ENCODE results near the gene PDLIM7.

DNA sequence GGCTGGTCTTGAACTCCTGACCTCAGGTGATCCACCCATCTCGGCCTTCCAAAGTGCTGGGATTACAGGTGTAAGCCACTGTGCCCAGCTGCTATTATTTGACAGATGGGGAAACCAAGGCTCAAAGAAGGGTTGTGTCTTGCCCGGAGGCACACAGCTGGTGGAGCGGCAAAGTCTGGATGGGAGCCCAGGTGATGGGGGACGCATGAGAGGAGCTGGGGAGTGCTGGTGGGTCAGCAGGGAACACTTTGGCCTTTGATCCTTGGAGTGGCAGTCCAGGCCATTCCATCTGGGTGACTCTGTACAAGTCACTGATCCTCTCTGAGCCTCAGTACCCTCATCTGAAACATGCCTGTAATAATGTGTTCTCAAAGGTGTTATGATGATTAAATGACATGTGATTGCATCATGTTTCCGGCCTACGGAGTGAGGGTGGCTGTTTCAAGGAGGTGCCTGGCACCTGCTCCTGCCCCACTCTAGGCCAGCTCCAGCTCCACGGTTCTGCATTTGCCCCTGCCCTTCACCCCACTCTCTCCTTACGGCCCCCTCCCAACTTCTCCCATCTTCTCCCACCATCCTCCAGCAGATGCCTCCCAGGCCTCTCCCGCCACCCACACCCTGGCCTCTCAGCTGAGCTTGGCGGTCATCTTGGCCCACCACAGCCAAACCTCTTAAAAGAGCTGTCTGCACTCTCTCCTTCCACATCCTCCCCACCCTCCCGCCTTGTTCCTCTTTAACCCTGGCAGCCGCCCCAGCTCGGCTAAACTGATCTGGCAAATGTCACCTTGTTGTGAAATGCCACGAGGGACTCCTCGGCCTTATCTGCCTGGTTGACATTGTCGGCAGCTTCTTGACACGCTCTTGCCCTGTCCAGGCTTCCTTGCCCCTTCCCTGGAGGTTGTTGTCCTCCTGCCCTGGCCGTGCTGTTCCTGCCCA lies 18.4 kb downstream of the PDLIM7 start:
- TF ChIP-seq POLR2AphosphoS5 (IDR thresholded peaks at IDR 0.05; ENCODE audit: insufficient read depth, low read depth, low read length) (no peak), EZH2 (IDR thresholded peaks at IDR 0.05; ENCODE audit: borderline replicate concordance, low read depth, low read length, severe bottlenecking) (no peak), JUN (IDR thresholded peaks at IDR 0.05; ENCODE audit: borderline replicate concordance, insufficient read depth, insufficient read length, low read depth) (no peak), POLR2A (IDR thresholded peaks at IDR 0.05; ENCODE audit: low read depth, low read length) (peak; percentile 52)
- TF ChIP-seq, protein P1, sequence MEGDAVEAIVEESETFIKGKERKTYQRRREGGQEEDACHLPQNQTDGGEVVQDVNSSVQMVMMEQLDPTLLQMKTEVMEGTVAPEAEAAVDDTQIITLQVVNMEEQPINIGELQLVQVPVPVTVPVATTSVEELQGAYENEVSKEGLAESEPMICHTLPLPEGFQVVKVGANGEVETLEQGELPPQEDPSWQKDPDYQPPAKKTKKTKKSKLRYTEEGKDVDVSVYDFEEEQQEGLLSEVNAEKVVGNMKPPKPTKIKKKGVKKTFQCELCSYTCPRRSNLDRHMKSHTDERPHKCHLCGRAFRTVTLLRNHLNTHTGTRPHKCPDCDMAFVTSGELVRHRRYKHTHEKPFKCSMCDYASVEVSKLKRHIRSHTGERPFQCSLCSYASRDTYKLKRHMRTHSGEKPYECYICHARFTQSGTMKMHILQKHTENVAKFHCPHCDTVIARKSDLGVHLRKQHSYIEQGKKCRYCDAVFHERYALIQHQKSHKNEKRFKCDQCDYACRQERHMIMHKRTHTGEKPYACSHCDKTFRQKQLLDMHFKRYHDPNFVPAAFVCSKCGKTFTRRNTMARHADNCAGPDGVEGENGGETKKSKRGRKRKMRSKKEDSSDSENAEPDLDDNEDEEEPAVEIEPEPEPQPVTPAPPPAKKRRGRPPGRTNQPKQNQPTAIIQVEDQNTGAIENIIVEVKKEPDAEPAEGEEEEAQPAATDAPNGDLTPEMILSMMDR (IDR thresholded peaks at IDR 0.05; ENCODE audit: extremely low read depth in 1 of 2, insufficient read depth in 1 of 2, low read depth in 1 of 2, low read length in 2 of 2): no peak
